ENCODE data around the gene MGAT4C.

MGAT4C gene

GRCh38 chr12:86122846-86123468, 133.2 kb downstream of the MGAT4C start:
- no peak overlapping the region for H3K4me3 ChIP-seq (ENCODE audit: low read depth, low read length)
- TF ChIP-seq CTCF (IDR thresholded peaks at IDR 0.05; ENCODE audit: control insufficient read depth, extremely low read depth, insufficient read depth), result no peak
- no peak for DNase-seq (ENCODE audit: low read depth)

- no peak for TF ChIP-seq CTCF (IDR thresholded peaks at IDR 0.05; ENCODE audit: control insufficient read depth, extremely low read depth, insufficient read depth)
- DNase-seq (ENCODE audit: low read depth), result no peak
- H3K4me3 ChIP-seq (ENCODE audit: low read depth, low read length), result no peak overlapping the region
These were observed 138.0 kb downstream of the MGAT4C start for GRCh38 chr12:86118161-86118560.

GRCh38 chr12:86117711-86118110, 138.5 kb downstream of the MGAT4C start:
- no peak overlapping the region for H3K4me3 ChIP-seq (ENCODE audit: low read depth, low read length)
- no peak for TF ChIP-seq CTCF (IDR thresholded peaks at IDR 0.05; ENCODE audit: control insufficient read depth, extremely low read depth, insufficient read depth)

GRCh38 chr12:86104087-86104486, 152.1 kb downstream of the MGAT4C start:
- H3K4me3 ChIP-seq (ENCODE audit: low read depth, low read length), result no peak overlapping the region
- no peak for TF ChIP-seq CTCF (IDR thresholded peaks at IDR 0.05; ENCODE audit: control insufficient read depth, extremely low read depth, insufficient read depth)
- DNase-seq (ENCODE audit: low read depth), result no peak

More at GRCh38 chr12:86117711-86118110, 138.5 kb downstream of the MGAT4C start:
- DNase-seq (ENCODE audit: low read depth), result no peak

- no peak for TF ChIP-seq CTCF (IDR thresholded peaks at IDR 0.05; ENCODE audit: control insufficient read depth, extremely low read depth, insufficient read depth)
- no peak overlapping the region for H3K4me3 ChIP-seq (ENCODE audit: low read depth, low read length)
- DNase-seq (ENCODE audit: low read depth), result no peak
These were observed 159.0 kb downstream of the MGAT4C start for GRCh38 chr12:86097161-86097560.

- no peak for DNase-seq (ENCODE audit: low read depth)
- no peak overlapping the region for H3K4me3 ChIP-seq (ENCODE audit: low read depth, low read length)
These were observed 164.5 kb downstream of the MGAT4C start for GRCh38 chr12:86091681-86092080.

More at GRCh38 chr12:86091681-86092080, 164.5 kb downstream of the MGAT4C start:
- TF ChIP-seq CTCF (IDR thresholded peaks at IDR 0.05; ENCODE audit: control insufficient read depth, extremely low read depth, insufficient read depth), result no peak
